ENCODE data around the gene FMO5. TPM values are rescaled to one million over a fixed set of nuclear protein-coding genes. Genes with fewer than 3 reads are reported as not detected.
A peak's percentile ranks its signal among the peaks of the same experiment; 100 is the strongest.
"Not testable (repeated sequence)": the region's sequence is repeated elsewhere in the genome, so short reads cannot be mapped to it uniquely, and the experiment has no call there.

FMO5 gene
- total RNA-seq, 1 experiment from 2014 or later = 0.57 TPM

GRCh38 chr1:147241934-147242448, 16.9 kb upstream of the FMO5 start:
- H3K27me3 ChIP-seq (ENCODE audit: control insufficient read depth, insufficient read depth, low read length) = no peaks in the 10 kb centered on the region
- peaks cover 9% of the 10 kb centered on the region; the same call in 1 of the 2 replicates for H3K4me1 ChIP-seq (ENCODE audit: control insufficient read depth, insufficient read depth, low read length)
- in situ Hi-C loops (cut with HindIII; ENCODE audit: low pct_unique_long_range_greater_than_20kb, low sequenced_read_pairs) = no loop called here
- ATAC-seq (no peak), DNase-seq (ENCODE audit: low read depth, low spot score) (no peak)
- H3K27ac ChIP-seq (ENCODE audit: low read length) = peak overlapping the region; percentile 78
- H3K36me3 ChIP-seq (ENCODE audit: control insufficient read depth, insufficient read depth, low read length) = peaks cover 5% of the 10 kb centered on the region; the same call in 1 of the 2 replicates
- no TSS peak for BruUV-seq (replicated peaks)
- no peaks in the 10 kb centered on the region for H3K9me3 ChIP-seq (ENCODE audit: control insufficient read depth, insufficient read depth, low read depth, low read length)
- intact Hi-C loops (cut with micrococcal nuclease; ENCODE audit: unreplicated experiment) = loop anchor here (1.0 to 2.0 kb wide), 2 partner anchors 70 to 157 kb away; partner anchors contain the start of gene PRKAB2
- TF ChIP-seq POLR2AphosphoS5 (IDR thresholded peaks at IDR 0.05; ENCODE audit: low read depth, low read length) = no peak
- TF ChIP-seq TCF7L2 (IDR thresholded peaks at IDR 0.05; ENCODE audit: low read depth, low read length) = no peak
- no peak for TF ChIP-seq REST (IDR thresholded peaks at IDR 0.05; ENCODE audit: insufficient read depth in 1 of 2, low read depth in 2 of 2, low read length in 1 of 2)
- no peak for TF ChIP-seq CTCF (IDR thresholded peaks at IDR 0.05)
- TF ChIP-seq SIN3A (IDR thresholded peaks at IDR 0.05; ENCODE audit: borderline replicate concordance, insufficient read depth, low read depth, low read length) = no peak
- POLR2A ChIA-PET = interaction anchor here (0.6 kb wide), 1 partner anchor 201 kb away, joined by 5 read pairs; no protein-coding TSS in a partner anchor
- H3K4me3 ChIP-seq (ENCODE audit: low read depth in 2 of 2, low read length in 2 of 2) = peak overlapping the region; percentile 83 to 92
- CTCF ChIA-PET = interaction anchor here (0.7 to 0.8 kb wide), 2 partner anchors 17 to 69 kb away, joined by 3 to 5 read pairs; partner anchors contain the start of gene FMO5

DNA sequence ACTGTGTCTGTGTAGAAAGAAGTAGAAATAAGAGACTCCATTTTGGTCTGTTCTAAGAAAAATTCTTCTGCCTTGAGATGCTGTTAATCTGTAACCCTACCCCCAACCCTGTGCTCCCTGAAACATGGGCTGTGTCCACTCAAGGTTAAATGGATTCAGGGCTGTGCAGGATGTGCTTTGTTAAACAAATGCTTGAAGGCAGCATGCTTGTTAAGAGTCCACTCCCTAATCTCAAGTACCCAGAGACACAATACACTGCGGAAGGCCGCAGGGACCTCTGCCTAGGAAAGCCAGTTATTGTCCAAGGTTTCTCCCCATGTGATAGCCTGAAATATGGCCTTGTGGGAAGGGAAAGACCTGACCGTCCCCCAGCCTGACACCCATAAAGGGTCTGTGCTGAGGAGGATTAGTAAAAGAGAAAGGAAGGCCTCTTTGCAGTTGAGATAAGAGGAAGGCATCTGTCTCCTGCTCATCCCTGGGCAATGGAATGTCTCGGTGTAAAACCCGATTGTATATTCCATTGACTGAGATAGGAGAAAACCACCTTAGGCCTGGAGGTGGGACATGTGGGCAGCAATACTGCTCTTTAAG, 15.1 kb upstream of the FMO5 start:
- H3K4me1 ChIP-seq (ENCODE audit: control insufficient read depth, insufficient read depth, low read length); H3K27ac ChIP-seq (ENCODE audit: low read length); POLR2A ChIA-PET; H3K4me3 ChIP-seq (ENCODE audit: low read depth in 2 of 2, low read length in 2 of 2); H3K27me3 ChIP-seq (ENCODE audit: control insufficient read depth, insufficient read depth, low read length); BruUV-seq (replicated peaks); ATAC-seq; H3K9me3 ChIP-seq (ENCODE audit: control insufficient read depth, insufficient read depth, low read depth, low read length); DNase-seq (ENCODE audit: low read depth, low spot score); in situ Hi-C loops (cut with HindIII; ENCODE audit: low pct_unique_long_range_greater_than_20kb, low sequenced_read_pairs); intact Hi-C loops (cut with micrococcal nuclease; ENCODE audit: unreplicated experiment); H3K36me3 ChIP-seq (ENCODE audit: control insufficient read depth, insufficient read depth, low read length); CTCF ChIA-PET: not testable (repeated sequence)
